Colonic mucosa (tissue), 4 donors: ENCODE measurements around the gene SAMD4B. TPM values are rescaled to one million over a fixed set of nuclear protein-coding genes. Genes with fewer than 3 reads are reported as not detected.

Source experiments
- DNase-seq: peaks from one replicate; pipeline ENCODE4 v3.0.0-alpha.2; 2020
- H3K27ac ChIP-seq: fragments of 200-600 bp; one replicate; pipeline ENCODE4 v1.8.0; 2021
- H3K27me3 ChIP-seq: fragments of 200-600 bp; one replicate; pipeline ENCODE4 v1.8.0; 2021
- H3K36me3 ChIP-seq: fragments of 200-600 bp; one replicate; pipeline ENCODE4 v1.8.0; 2021
- H3K4me1 ChIP-seq: fragments of 200-600 bp; one replicate; pipeline ENCODE4 v1.8.0; 2021; ENCODE audit warnings: mild to moderate bottlenecking
- H3K4me3 ChIP-seq: fragments of 200-600 bp; one replicate; pipeline ENCODE4 v1.8.0; 2021
- H3K9ac ChIP-seq, 2 donors: one replicate each; pipeline ENCODE4 v1.7.0; 2013; ENCODE audit warnings: control low read depth in 2 of 2, low read depth in 2 of 2, low read length in 2 of 2
- H3K9me3 ChIP-seq: fragments of 200-600 bp; one replicate; pipeline ENCODE4 v1.8.0; 2021
- CTCF ChIP-seq: fragments of 200-600 bp; IDR thresholded peaks from one replicate; pipeline ENCODE4 v1.8.0; 2022; ENCODE audit warnings: antibody characterized with exemption, mild to moderate bottlenecking
- intact Hi-C: fragments of 100-400 bp; cut with DNase I; formaldehyde crosslinking; loops from one replicate; pipeline ENCODE4 v1.14.1; 2022
- total RNA-seq, 2 donors: library from RNA; stranded (reverse); fragmentation: NEBNext Ultra II Directional in 1 of 2; extraction: Animal tissue kit (Norgen Biotek cat#: 25700) in 1 of 2; gene quantifications; one replicate each; pipeline ENCODE4 v1.2.1, GENCODE V29; 2021
- donor health status: healthy.
- donor health status: DM: no; HTN: no; CAD: no.
- donor health status: DM: no; HTN: no; CAD: no.

SAMD4B gene
- total RNA-seq, 2 donors from 2014 or later: 63.9 to 73.7 TPM

GRCh38 chr19:39316627-39317321, 25.4 kb upstream of the SAMD4B start:
- DNase-seq: no peak
- no peak for TF ChIP-seq CTCF
- no peaks in the 10 kb centered on the region for H3K4me1 ChIP-seq

GRCh38 chr19:39317476-39317875, 24.7 kb upstream of the SAMD4B start:
- no peaks in the 10 kb centered on the region for H3K27me3 ChIP-seq
- no peaks in the 10 kb centered on the region for H3K4me1 ChIP-seq
- no peak overlapping the region for H3K27ac ChIP-seq
- H3K9ac ChIP-seq: no peak overlapping the region
- no peaks in the 10 kb centered on the region for H3K36me3 ChIP-seq
- DNase-seq: no peak
- H3K4me3 ChIP-seq: no peak overlapping the region
- H3K9me3 ChIP-seq: no peaks in the 10 kb centered on the region
- no peak for TF ChIP-seq CTCF
- intact Hi-C loops: no loop called here

More at GRCh38 chr19:39316627-39317321, 25.4 kb upstream of the SAMD4B start:
- Histone ChIP-seq H3K36me3 (no peaks in the 10 kb centered on the region), H3K27me3 (no peaks in the 10 kb centered on the region), H3K4me3 (no peak overlapping the region), H3K9ac (no peak overlapping the region), H3K9me3 (no peaks in the 10 kb centered on the region), H3K27ac (no peak overlapping the region)
- intact Hi-C loops: no loop called here

GRCh38 chr19:39318071-39318470, 24.1 kb upstream of the SAMD4B start:
- no peak overlapping the region for H3K27ac ChIP-seq
- no peaks in the 10 kb centered on the region for H3K27me3 ChIP-seq
- DNase-seq: no peak
- H3K4me3 ChIP-seq: no peak overlapping the region
- no peaks in the 10 kb centered on the region for H3K4me1 ChIP-seq
- no peaks in the 10 kb centered on the region for H3K36me3 ChIP-seq
- intact Hi-C loops: no loop called here
- TF ChIP-seq CTCF: no peak
- H3K9ac ChIP-seq: no peak overlapping the region
- no peaks in the 10 kb centered on the region for H3K9me3 ChIP-seq

GRCh38 chr19:39318690-39319089, 23.5 kb upstream of the SAMD4B start:
- no peak overlapping the region for H3K27ac ChIP-seq
- no peaks in the 10 kb centered on the region for H3K9me3 ChIP-seq
- no peak for TF ChIP-seq CTCF
- H3K4me1 ChIP-seq: no peaks in the 10 kb centered on the region
- H3K9ac ChIP-seq: no peak overlapping the region
- no peaks in the 10 kb centered on the region for H3K27me3 ChIP-seq
- intact Hi-C loops: no loop called here
- H3K4me3 ChIP-seq: no peak overlapping the region
- DNase-seq: no peak
- no peaks in the 10 kb centered on the region for H3K36me3 ChIP-seq

- intact Hi-C loops: no loop called here
- TF ChIP-seq CTCF: no peak
- DNase-seq: no peak
- H3K9ac ChIP-seq: no peak overlapping the region
- no peaks in the 10 kb centered on the region for H3K36me3 ChIP-seq
- no peaks in the 10 kb centered on the region for H3K27me3 ChIP-seq
- H3K4me3 ChIP-seq: no peak overlapping the region
- H3K4me1 ChIP-seq: no peaks in the 10 kb centered on the region
- H3K9me3 ChIP-seq: no peaks in the 10 kb centered on the region
- no peak overlapping the region for H3K27ac ChIP-seq
Measured at GRCh38 chr19:39319098-39319891, 22.9 kb upstream of the SAMD4B start.
